Activated gamma-delta T cell treated with anti-CD3 and anti-CD28 coated beads, Interleukin-2, amount 50 U/mL, for 16 hours (primary cell): ENCODE data around the gene PRSS21.
A peak's percentile ranks its signal among the peaks of the same experiment; 100 is the strongest.

Experiments used
- DNase-seq: peaks from one replicate; pipeline ENCODE4 v3.0.0-alpha.2; 2020; ENCODE audit warnings: low read depth

The PRSS21 gene

DNA sequence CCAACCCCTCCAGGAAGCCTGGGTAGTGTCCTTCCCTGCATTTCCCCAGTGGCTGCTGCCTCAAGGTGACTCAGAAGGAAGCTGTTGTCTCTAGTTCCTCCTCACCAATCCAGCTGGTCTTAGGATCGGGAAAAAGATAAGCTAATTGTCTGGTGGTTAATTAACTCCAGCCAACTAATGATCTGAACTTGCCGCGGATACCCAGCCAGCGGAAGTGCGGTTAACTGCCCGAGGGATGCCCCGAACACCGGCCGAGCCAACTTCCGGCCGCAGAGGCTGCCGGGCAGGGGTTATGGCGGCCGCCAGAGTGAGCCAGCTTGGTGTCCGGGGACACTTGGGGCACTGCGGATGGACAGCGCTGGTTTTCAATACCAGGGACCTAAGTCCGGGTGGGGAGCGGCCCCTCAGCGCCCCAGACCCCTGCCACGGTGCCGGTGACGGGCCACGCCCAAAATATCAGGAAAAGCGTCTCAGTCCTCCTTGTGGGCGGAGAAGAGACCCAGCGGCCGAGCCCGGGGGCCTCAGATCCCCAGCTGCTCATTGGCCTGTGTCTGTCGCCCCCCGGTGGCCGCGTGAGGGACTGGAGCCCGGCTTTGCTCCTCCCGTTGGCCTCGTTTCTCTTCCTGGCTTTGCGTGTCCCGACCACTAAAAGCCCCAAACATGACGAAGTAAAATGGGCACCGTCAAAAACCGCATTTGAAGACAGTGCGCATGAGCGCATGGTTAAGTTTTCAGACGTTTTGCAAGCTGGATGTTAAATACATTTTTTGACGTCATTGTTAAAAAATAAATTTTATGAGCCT lies 51.2 kb downstream of the PRSS21 start:
- peak; percentile 96 for DNase-seq
